WTC11 (cell line): Measurements from ENCODE around the gene TPST2.
A peak's percentile ranks its signal among the peaks of the same experiment; 100 is the strongest.

Experiments used
- ATF3 ChIP-seq: sonication (generic); formaldehyde crosslinking; conservative IDR thresholded peaks from 2 replicates; pipeline ENCODE4 v1.8.1; 2022; ENCODE audit warnings: mild to moderate bottlenecking, missing genetic modification reagents
- ATF6 ChIP-seq: sonication (generic); formaldehyde crosslinking; IDR thresholded peaks from 2 replicates; pipeline ENCODE4 v1.8.1; 2023; ENCODE audit warnings: mild to moderate bottlenecking, missing genetic modification reagents
- CREB1 ChIP-seq: sonication (generic); formaldehyde crosslinking; IDR thresholded peaks from 2 replicates; pipeline ENCODE4 v1.8.0; 2023; ENCODE audit warnings: mild to moderate bottlenecking, missing genetic modification reagents
- CREM ChIP-seq: sonication (generic); formaldehyde crosslinking; IDR thresholded peaks from 2 replicates; pipeline ENCODE4 v1.8.1; 2022; ENCODE audit warnings: mild to moderate bottlenecking, missing genetic modification reagents, moderate library complexity
- CTCF ChIP-seq: fragments of 200-600 bp; IDR thresholded peaks from 2 replicates; pipeline ENCODE4 v1.8.0; 2022; ENCODE audit warnings: antibody characterized with exemption
- E2F5 ChIP-seq: sonication (generic); formaldehyde crosslinking; IDR thresholded peaks from 2 replicates; pipeline ENCODE4 v1.8.1; 2022; ENCODE audit warnings: mild to moderate bottlenecking, moderate library complexity, missing genetic modification reagents
- GRHL2 ChIP-seq: fragments of 250-450 bp; sonication (Bioruptor Pico); IDR thresholded peaks from 2 replicates; pipeline ENCODE4 v1.8.0; 2022; ENCODE audit warnings: mild to moderate bottlenecking, moderate library complexity; ENCODE audit not compliant: insufficient replicate concordance, severe bottlenecking
- HMGXB4 ChIP-seq: sonication (generic); formaldehyde crosslinking; IDR thresholded peaks from 2 replicates; pipeline ENCODE4 v1.8.1; 2023; ENCODE audit warnings: mild to moderate bottlenecking, moderate library complexity, missing genetic modification reagents
- MAX ChIP-seq: sonication (generic); formaldehyde crosslinking; IDR thresholded peaks from 2 replicates; pipeline ENCODE4 v1.8.0; 2022; ENCODE audit warnings: mild to moderate bottlenecking, missing genetic modification reagents
- MYBL2 ChIP-seq: sonication (generic); formaldehyde crosslinking; IDR thresholded peaks from 2 replicates; pipeline ENCODE4 v1.8.1; 2023; ENCODE audit warnings: mild to moderate bottlenecking, moderate library complexity, missing genetic modification reagents
- NFYB ChIP-seq: sonication (generic); formaldehyde crosslinking; conservative IDR thresholded peaks from 2 replicates; pipeline ENCODE4 v1.8.0; 2022; ENCODE audit warnings: low read depth, missing genetic modification reagents
- SMAD4 ChIP-seq: sonication (generic); formaldehyde crosslinking; IDR thresholded peaks from 2 replicates; pipeline ENCODE4 v1.8.0; 2022; ENCODE audit warnings: mild to moderate bottlenecking, missing genetic modification reagents
- ZBTB43 ChIP-seq: sonication (generic); formaldehyde crosslinking; IDR thresholded peaks from 2 replicates; pipeline ENCODE4 v1.8.1; 2023; ENCODE audit warnings: mild to moderate bottlenecking, missing genetic modification reagents

- TF ChIP-seq HMGXB4 (CRISPR knock-in tag) (no peak), GRHL2 (no peak), CTCF (no peak), SMAD4 (CRISPR knock-in tag) (no peak), ATF3 (CRISPR knock-in tag) (no peak), NFYB (CRISPR knock-in tag) (no peak), MYBL2 (CRISPR knock-in tag) (no peak), ZBTB43 (CRISPR knock-in tag) (no peak), ATF6 (CRISPR knock-in tag) (no peak), E2F5 (CRISPR knock-in tag) (no peak), CREM (CRISPR knock-in tag) (no peak), MAX (peak; percentile 54; the same call in 1 of the 2 replicates), CREB1 (CRISPR knock-in tag) (no peak)
These were observed 21.7 kb downstream of the TPST2 start for GRCh38 chr22:26568207-26568706.
